Measurements from ENCODE around the gene ITPR2. TPM values are rescaled to one million over a fixed set of nuclear protein-coding genes. Genes with fewer than 3 reads are reported as not detected.

The ITPR2 gene
- total and polyA plus RNA-seq, 4 donors, result 11.7 to 93.3 (median 35.4) TPM

- Histone ChIP-seq H3K27me3 (ENCODE audit: control insufficient read depth in 4 of 4, insufficient read depth in 4 of 4, low read length in 3 of 4) (no peaks in the 10 kb centered on the region), H3K4me3 (ENCODE audit: low read depth in 1 of 3, low read length in 3 of 3) (no peak overlapping the region), H3K27ac (ENCODE audit: low read depth in 1 of 2, low read length in 2 of 2) (no peak overlapping the region), H3K9me3 (ENCODE audit: control insufficient read depth in 4 of 4, low read length in 3 of 4) (peaks cover 2 to 12% (median 6%) of the 10 kb centered on the region in 4 donors), H3K4me1 (ENCODE audit: control insufficient read depth in 4 of 4, insufficient read depth in 4 of 4, low read length in 3 of 4) (peaks cover 0 to 15% (median 2%) of the 10 kb centered on the region in 4 donors), H3K36me3 (ENCODE audit: control insufficient read depth in 4 of 4, insufficient read depth in 3 of 4, low read depth in 1 of 4, low read length in 3 of 4) (peaks cover 0 to 25% (median 6%) of the 10 kb centered on the region in 4 donors), H3K9ac (ENCODE audit: low read depth in 1 of 2, low read length in 2 of 2) (no peak overlapping the region)
- no peak for DNase-seq (ENCODE audit: low spot score)
- 97% methylated on average over 2 of the region's 2 CpGs for WGBS
- TF ChIP-seq HNF4G (IDR thresholded peaks at IDR 0.05) (no peak), JUND (IDR thresholded peaks at IDR 0.05) (no peak), REST (IDR thresholded peaks at IDR 0.05) (no peak), RXRA (IDR thresholded peaks at IDR 0.05) (no peak), HNF4A (conservative IDR thresholded peaks at IDR 0.05) (no peak), CTCF (IDR thresholded peaks at IDR 0.05; ENCODE audit: low read depth, low read length, missing input control) (peak; percentile 46), FOXA2 (IDR thresholded peaks at IDR 0.05) (no peak), GABPA (IDR thresholded peaks at IDR 0.05 in 1 of 2, conservative IDR thresholded peaks at IDR 0.05 in 1 of 2) (no peak), RAD21 (IDR thresholded peaks at IDR 0.05) (peak; percentile 57 to 68)
These were observed 308.0 kb downstream of the ITPR2 start for GRCh38 chr12:26524862-26525465.

GRCh38 chr12:26523708-26524150, 309.3 kb downstream of the ITPR2 start:
- H3K27ac ChIP-seq (ENCODE audit: low read depth in 1 of 2, low read length in 2 of 2), result peak overlapping the region; percentile 93 to 94
- peak overlapping the region in 1 of 2 donors; percentile 87 for H3K9ac ChIP-seq (ENCODE audit: low read depth in 1 of 2, low read length in 2 of 2)
- DNase-seq (ENCODE audit: low spot score), result peak; percentile 64
- H3K36me3 ChIP-seq (ENCODE audit: control insufficient read depth in 4 of 4, insufficient read depth in 3 of 4, low read depth in 1 of 4, low read length in 3 of 4), result peaks cover 0 to 16% (median 7%) of the 10 kb centered on the region in 4 donors
- no peak overlapping the region for H3K4me3 ChIP-seq (ENCODE audit: low read depth in 1 of 3, low read length in 3 of 3)
- WGBS, result 16% methylated on average over 9 of the region's 9 CpGs
- peaks cover 0 to 17% (median 2%) of the 10 kb centered on the region in 4 donors for H3K4me1 ChIP-seq (ENCODE audit: control insufficient read depth in 4 of 4, insufficient read depth in 4 of 4, low read length in 3 of 4)
- no peaks in the 10 kb centered on the region for H3K27me3 ChIP-seq (ENCODE audit: control insufficient read depth in 4 of 4, insufficient read depth in 4 of 4, low read length in 3 of 4)
- peaks cover 2 to 12% (median 6%) of the 10 kb centered on the region in 4 donors for H3K9me3 ChIP-seq (ENCODE audit: control insufficient read depth in 4 of 4, low read length in 3 of 4)
- no peak for TF ChIP-seq NR2F2 (IDR thresholded peaks at IDR 0.05)
- peak in 1 of 2 donors; percentile 15 for TF ChIP-seq GABPA (IDR thresholded peaks at IDR 0.05 in 1 of 2, conservative IDR thresholded peaks at IDR 0.05 in 1 of 2)
- TF ChIP-seq YY1 (IDR thresholded peaks at IDR 0.05), result peak; percentile 83
- no peak for TF ChIP-seq TAF1 (conservative IDR thresholded peaks at IDR 0.05)
- peak; percentile 58 for TF ChIP-seq FOXA2 (IDR thresholded peaks at IDR 0.05)
- TF ChIP-seq JUND (IDR thresholded peaks at IDR 0.05), result peak; percentile 78 to 82
- TF ChIP-seq HNF4G (IDR thresholded peaks at IDR 0.05), result no peak
- TF ChIP-seq RAD21 (IDR thresholded peaks at IDR 0.05), result peak; percentile 48 to 58
- TF ChIP-seq, protein P1, sequence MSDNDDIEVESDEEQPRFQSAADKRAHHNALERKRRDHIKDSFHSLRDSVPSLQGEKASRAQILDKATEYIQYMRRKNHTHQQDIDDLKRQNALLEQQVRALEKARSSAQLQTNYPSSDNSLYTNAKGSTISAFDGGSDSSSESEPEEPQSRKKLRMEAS (IDR thresholded peaks at IDR 0.05), result peak; percentile 92
- TF ChIP-seq, protein P2, sequence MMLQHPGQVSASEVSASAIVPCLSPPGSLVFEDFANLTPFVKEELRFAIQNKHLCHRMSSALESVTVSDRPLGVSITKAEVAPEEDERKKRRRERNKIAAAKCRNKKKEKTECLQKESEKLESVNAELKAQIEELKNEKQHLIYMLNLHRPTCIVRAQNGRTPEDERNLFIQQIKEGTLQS (IDR thresholded peaks at IDR 0.05), result peak; percentile 80
- peak; percentile 84 for TF ChIP-seq SP1 (IDR thresholded peaks at IDR 0.05)
- peak; percentile 54 to 79 for TF ChIP-seq HNF4A (conservative IDR thresholded peaks at IDR 0.05)
- peak; percentile 71 for TF ChIP-seq REST (IDR thresholded peaks at IDR 0.05)
- peak; percentile 80 for TF ChIP-seq FOXA1 (IDR thresholded peaks at IDR 0.05)
- peak in 1 of 2 donors; percentile 64 for TF ChIP-seq EGR1 (IDR thresholded peaks at IDR 0.05; ENCODE audit: low read depth in 2 of 2)
- peak in 1 of 2 donors; percentile 88 for TF ChIP-seq RXRA (IDR thresholded peaks at IDR 0.05)
- TF ChIP-seq CTCF (IDR thresholded peaks at IDR 0.05; ENCODE audit: low read depth, low read length, missing input control), result peak; percentile 21
